ENCODE data around the gene ABCC8. TPM values are rescaled to one million over a fixed set of nuclear protein-coding genes. Genes with fewer than 3 reads are reported as not detected.

Gene ABCC8
- total RNA-seq, 1 experiment from 2014 or later = not detected

DNA sequence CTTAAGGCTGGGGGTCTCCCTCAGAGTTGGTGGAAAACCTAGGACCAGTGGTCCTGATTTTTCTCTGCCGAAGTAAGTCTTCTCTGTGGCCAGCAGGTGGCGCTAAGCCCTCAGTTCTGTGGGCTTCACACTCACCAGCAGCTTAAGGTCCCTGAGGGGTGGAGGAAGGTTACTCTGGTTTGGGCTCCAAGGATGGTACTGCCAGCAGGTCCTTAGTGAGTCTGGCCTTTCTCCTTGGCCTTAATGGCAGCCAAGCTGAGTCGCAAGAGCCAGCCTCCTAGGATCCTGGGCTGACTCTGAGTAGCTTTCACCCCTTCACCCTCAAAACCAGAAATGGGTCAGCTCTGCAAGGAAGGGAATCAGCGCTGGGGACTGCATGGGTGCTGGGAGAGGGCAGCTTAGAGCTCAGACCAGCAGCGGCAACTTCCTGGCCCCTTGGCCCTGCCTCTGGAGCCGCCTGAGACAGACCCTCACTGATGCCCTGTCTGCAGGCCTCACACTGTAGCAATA, 92.6 kb downstream of the ABCC8 start:
- no TSS peak for BruUV-seq (replicated peaks)
- Histone ChIP-seq H3K27me3 (replicated peaks; ENCODE audit: insufficient read depth, low read depth, low read length, poor library complexity) (no peaks in the 10 kb centered on the region), H3K9me3 (ENCODE audit: low read depth, low read length, poor library complexity, severe bottlenecking) (no peaks in the 10 kb centered on the region), H3K4me1 (ENCODE audit: insufficient read depth, low read length, poor library complexity, severe bottlenecking) (no peaks in the 10 kb centered on the region), H3K4me3 (ENCODE audit: low read depth, low read length, poor library complexity, severe bottlenecking) (no peak overlapping the region), H3K27ac (ENCODE audit: low read depth, low read length, poor library complexity, severe bottlenecking) (no peak overlapping the region), H3K36me3 (ENCODE audit: insufficient read depth, low read length, poor library complexity, severe bottlenecking) (no peaks in the 10 kb centered on the region)
- ChIA-PET CTCF (interaction anchor here (0.6 to 1.7 kb wide), 3 partner anchors 124 to 154 kb away, joined by 3 to 18 read pairs (median 4); no protein-coding TSS in a partner anchor), POLR2A (ENCODE audit: low non-redundant PET) (no interaction called here)
- intact Hi-C loops (cut with micrococcal nuclease; ENCODE audit: unreplicated experiment) = loop anchor here (1.0 to 10.0 kb wide), 2 partner anchors 144 to 351 kb away; partner anchors contain the start of gene KCNC1
- DNase-seq (ENCODE audit: low spot score) = peak; percentile 86
- no peak for TF ChIP-seq EZH2 (IDR thresholded peaks at IDR 0.05; ENCODE audit: borderline replicate concordance, low read depth, low read length, poor library complexity, severe bottlenecking)
- TF ChIP-seq, protein P1, sequence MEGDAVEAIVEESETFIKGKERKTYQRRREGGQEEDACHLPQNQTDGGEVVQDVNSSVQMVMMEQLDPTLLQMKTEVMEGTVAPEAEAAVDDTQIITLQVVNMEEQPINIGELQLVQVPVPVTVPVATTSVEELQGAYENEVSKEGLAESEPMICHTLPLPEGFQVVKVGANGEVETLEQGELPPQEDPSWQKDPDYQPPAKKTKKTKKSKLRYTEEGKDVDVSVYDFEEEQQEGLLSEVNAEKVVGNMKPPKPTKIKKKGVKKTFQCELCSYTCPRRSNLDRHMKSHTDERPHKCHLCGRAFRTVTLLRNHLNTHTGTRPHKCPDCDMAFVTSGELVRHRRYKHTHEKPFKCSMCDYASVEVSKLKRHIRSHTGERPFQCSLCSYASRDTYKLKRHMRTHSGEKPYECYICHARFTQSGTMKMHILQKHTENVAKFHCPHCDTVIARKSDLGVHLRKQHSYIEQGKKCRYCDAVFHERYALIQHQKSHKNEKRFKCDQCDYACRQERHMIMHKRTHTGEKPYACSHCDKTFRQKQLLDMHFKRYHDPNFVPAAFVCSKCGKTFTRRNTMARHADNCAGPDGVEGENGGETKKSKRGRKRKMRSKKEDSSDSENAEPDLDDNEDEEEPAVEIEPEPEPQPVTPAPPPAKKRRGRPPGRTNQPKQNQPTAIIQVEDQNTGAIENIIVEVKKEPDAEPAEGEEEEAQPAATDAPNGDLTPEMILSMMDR (conservative IDR thresholded peaks at IDR 0.05; ENCODE audit: low read depth, low read length) = peak; percentile 82

DNA sequence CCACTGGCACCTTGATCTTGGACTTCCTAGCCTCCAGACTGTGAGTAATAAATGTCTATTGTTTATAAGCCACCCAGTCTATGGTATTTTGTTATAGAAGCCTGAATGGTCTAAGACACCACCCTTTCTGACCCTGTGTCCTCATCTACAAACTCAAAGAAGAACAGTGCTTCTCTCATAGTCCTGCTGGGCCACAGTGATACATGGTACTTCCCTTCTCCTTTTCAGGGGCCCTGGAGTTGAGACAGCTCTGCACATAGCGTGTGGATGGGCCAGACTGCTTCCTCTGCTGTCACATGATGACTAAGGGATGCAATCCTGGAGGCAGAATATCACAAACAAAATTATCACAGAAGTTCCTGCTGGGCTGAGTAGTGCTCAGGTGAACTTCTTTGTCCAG, 93.2 kb downstream of the ABCC8 start:
- no peaks in the 10 kb centered on the region for H3K36me3 ChIP-seq (ENCODE audit: insufficient read depth, low read length, poor library complexity, severe bottlenecking)
- ChIA-PET CTCF (interaction anchor here (0.6 to 1.7 kb wide), 3 partner anchors 92 to 154 kb away, joined by 4 to 18 read pairs (median 4); no protein-coding TSS in a partner anchor), POLR2A (ENCODE audit: low non-redundant PET) (no interaction called here)
- H3K9me3 ChIP-seq (ENCODE audit: low read depth, low read length, poor library complexity, severe bottlenecking) = no peaks in the 10 kb centered on the region
- no peaks in the 10 kb centered on the region for H3K4me1 ChIP-seq (ENCODE audit: insufficient read depth, low read length, poor library complexity, severe bottlenecking)
- no peak overlapping the region for H3K27ac ChIP-seq (ENCODE audit: low read depth, low read length, poor library complexity, severe bottlenecking)
- no peak for TF ChIP-seq EZH2 (IDR thresholded peaks at IDR 0.05; ENCODE audit: borderline replicate concordance, low read depth, low read length, poor library complexity, severe bottlenecking)
- TF ChIP-seq, protein P1 (conservative IDR thresholded peaks at IDR 0.05; ENCODE audit: low read depth, low read length) = no peak
- no peak overlapping the region for H3K4me3 ChIP-seq (ENCODE audit: low read depth, low read length, poor library complexity, severe bottlenecking)
- DNase-seq (ENCODE audit: low spot score) = no peak
- intact Hi-C loops (cut with micrococcal nuclease; ENCODE audit: unreplicated experiment) = loop anchor here (10.0 kb wide), 1 partner anchor 351 kb away; the partner anchor contains the start of gene KCNC1
- no peaks in the 10 kb centered on the region for H3K27me3 ChIP-seq (replicated peaks; ENCODE audit: insufficient read depth, low read depth, low read length, poor library complexity)
- no TSS peak for BruUV-seq (replicated peaks)

DNA sequence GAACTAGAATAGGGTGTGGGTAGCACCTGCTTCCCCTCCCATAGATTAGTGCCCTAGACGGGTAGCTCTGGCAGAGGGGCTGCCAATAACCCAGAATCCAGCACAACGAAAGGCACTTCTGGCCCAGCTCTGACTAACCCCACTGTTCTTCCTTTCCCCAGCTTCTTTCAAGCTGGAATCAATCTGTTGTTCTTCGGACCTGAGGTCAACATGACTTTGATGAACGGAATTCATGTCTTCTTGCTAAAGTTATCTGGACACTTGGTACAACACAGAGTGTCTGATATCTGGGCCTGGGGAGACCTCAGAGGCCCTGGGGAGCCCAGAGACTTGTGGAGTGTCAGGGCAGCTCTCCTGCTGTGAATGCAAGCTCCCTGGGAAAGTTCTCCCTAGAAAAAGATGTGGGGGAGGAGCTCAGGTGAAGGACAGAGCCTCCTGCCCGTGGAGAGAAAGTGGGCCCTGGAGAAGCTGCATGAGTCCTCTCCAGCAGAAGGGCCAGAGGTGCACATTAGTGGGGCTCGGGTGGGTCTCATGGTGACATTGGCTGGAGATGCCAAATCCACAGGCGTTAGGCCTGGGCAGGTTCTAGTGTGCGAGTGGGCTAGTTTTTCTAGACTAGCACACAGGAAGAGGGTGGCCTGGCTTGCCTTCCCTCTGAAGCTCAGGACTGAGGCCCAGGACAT, 94.5 kb downstream of the ABCC8 start:
- no TSS peak for BruUV-seq (replicated peaks)
- H3K4me1 ChIP-seq (ENCODE audit: insufficient read depth, low read length, poor library complexity, severe bottlenecking) = no peaks in the 10 kb centered on the region
- no peaks in the 10 kb centered on the region for H3K36me3 ChIP-seq (ENCODE audit: insufficient read depth, low read length, poor library complexity, severe bottlenecking)
- no peak overlapping the region for H3K27ac ChIP-seq (ENCODE audit: low read depth, low read length, poor library complexity, severe bottlenecking)
- no peak for TF ChIP-seq EZH2 (IDR thresholded peaks at IDR 0.05; ENCODE audit: borderline replicate concordance, low read depth, low read length, poor library complexity, severe bottlenecking)
- TF ChIP-seq, protein P1 (conservative IDR thresholded peaks at IDR 0.05; ENCODE audit: low read depth, low read length) = no peak
- H3K9me3 ChIP-seq (ENCODE audit: low read depth, low read length, poor library complexity, severe bottlenecking) = no peaks in the 10 kb centered on the region
- no peaks in the 10 kb centered on the region for H3K27me3 ChIP-seq (replicated peaks; ENCODE audit: insufficient read depth, low read depth, low read length, poor library complexity)
- intact Hi-C loops (cut with micrococcal nuclease; ENCODE audit: unreplicated experiment) = loop anchor here (10.0 kb wide), 1 partner anchor 353 kb away; the partner anchor contains the start of gene KCNC1
- no peak overlapping the region for H3K4me3 ChIP-seq (ENCODE audit: low read depth, low read length, poor library complexity, severe bottlenecking)
- POLR2A ChIA-PET (ENCODE audit: low non-redundant PET) = interaction anchor here (0.6 kb wide), 1 partner anchor 738 kb away, joined by 3 read pairs; no protein-coding TSS in a partner anchor
- DNase-seq (ENCODE audit: low spot score) = no peak
- CTCF ChIA-PET = interaction anchor here (0.6 to 0.8 kb wide), 3 partner anchors 140 to 181 kb away, joined by 3 read pairs; no protein-coding TSS in a partner anchor
